NCI-H748 treated with DMSO at 0.1 percent for 48 hours (cell line): ENCODE measurements around the gene STK38L.

Experiments used
- DNase-seq: peaks from one replicate; lab custom pipeline; 2025; lab: John Stamatoyannopoulos, UW

The STK38L gene

GRCh38 chr12:27276275-27276674 is 32.2 kb downstream of the STK38L start:
- no peak for DNase-seq

- DNase-seq = no peak
Observed at GRCh38 chr12:27277846-27278260, 33.8 kb downstream of the STK38L start.

DNA sequence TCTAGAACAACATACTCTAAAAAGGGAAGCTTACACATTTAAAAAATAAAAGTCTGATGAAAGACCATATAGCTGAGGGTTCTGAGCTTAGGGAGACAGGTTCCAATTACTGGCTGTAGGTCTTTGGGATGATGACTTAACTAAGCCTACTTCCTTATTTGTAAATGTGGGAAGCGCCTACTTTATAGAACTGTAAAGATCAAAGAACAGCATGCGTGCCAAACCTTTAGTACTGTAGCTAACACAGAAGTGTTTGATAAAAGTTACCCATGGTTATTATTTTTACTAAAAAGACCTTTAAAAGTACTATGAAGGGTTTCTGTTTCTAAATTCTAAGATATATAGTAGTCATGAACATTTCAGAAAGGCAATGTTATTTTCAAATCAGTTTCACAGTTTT is 35.7 kb downstream of the STK38L start:
- no peak for DNase-seq

- DNase-seq = no peak
Observed at GRCh38 chr12:27280412-27280811, 36.3 kb downstream of the STK38L start.

- no peak for DNase-seq
Observed at GRCh38 chr12:27282754-27283153, 38.7 kb downstream of the STK38L start.

- no peak for DNase-seq
Observed at GRCh38 chr12:27284021-27284420, 39.9 kb downstream of the STK38L start.

GRCh38 chr12:27284751-27285150 is 40.7 kb downstream of the STK38L start:
- DNase-seq = no peak

GRCh38 chr12:27285403-27285802 is 41.3 kb downstream of the STK38L start:
- DNase-seq = no peak

- DNase-seq = no peak
Observed at GRCh38 chr12:27289414-27289813, 45.3 kb downstream of the STK38L start.

- DNase-seq = no peak
Observed at GRCh38 chr12:27290501-27291168, 46.5 kb downstream of the STK38L start.

DNA sequence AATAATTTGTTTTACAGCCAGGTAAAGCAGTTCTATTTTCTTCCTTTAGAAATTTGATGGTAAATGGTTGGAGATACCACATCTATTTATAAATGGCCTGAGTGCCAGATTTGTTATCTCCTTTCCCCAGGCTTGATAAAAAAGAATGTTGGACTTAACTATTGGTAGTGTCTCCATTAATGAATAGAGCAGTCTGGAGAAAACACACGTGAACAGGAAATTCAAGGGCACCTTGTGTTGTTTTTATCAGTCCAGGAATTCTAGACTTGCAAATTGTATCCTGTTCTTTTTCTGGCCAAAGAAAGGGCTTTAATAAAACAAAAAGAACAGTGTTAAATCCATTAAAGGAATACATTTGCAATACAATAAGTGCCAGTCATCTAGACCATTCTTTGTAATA is 47.8 kb downstream of the STK38L start:
- DNase-seq = no peak

DNA sequence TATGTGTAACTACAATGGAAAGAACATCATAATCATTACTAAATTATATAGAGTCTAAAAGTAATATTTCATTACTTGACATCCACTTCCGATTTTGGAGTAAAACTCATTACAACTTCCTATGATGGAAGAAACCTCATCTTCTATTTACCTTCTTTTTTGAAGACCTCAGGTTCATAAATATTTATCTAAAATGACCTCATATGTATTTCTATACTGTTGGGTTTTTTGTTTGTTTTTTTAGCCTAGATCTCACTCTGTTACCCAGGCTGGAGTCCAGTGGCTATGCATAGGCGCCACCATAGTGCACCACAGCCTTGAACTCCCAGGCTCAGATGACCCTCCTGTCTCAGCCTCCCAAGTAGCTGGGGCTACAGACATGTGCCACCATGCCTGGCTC is 48.6 kb downstream of the STK38L start:
- DNase-seq = no peak

GRCh38 chr12:27293463-27293862 is 49.4 kb downstream of the STK38L start:
- DNase-seq = no peak

DNA sequence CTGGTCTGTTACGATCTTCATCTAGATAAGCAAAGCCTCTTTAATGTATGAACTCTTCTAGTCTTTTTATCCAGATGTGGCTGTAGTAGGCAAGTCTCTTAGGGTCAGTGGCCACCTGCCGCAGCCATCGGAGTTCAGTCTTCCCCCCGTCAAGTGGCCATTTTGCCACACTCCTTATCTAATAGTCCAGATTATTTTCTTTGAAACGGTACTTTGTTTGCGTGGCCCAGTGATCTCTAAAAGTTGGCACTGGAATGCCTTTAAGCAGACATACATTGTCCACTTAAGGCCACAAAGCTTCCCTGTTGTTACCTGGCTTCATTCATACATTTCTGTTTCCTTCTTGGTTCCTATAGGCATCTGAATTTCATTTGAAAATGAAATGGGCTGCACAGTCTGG is 52.6 kb downstream of the STK38L start:
- DNase-seq = no peak

DNA sequence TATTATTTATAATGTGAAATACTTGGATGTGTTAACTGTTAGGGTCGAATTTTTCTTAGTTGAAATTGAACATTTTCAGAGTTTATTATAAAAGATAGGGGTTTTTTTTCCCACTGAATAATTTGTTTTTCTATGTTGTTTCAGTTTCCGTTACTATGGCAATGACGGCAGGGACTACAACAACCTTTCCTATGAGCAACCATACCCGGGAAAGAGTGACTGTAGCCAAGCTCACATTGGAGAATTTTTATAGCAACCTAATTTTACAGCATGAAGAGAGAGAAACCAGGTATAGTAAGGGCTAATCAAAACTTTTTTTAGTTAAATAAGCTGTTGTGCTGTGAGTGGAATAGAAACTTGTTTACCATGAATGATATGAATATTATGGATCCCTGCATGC is 53.5 kb downstream of the STK38L start:
- DNase-seq = no peak

- DNase-seq = no peak
Observed at GRCh38 chr12:27299102-27299501, 55.0 kb downstream of the STK38L start.

DNA sequence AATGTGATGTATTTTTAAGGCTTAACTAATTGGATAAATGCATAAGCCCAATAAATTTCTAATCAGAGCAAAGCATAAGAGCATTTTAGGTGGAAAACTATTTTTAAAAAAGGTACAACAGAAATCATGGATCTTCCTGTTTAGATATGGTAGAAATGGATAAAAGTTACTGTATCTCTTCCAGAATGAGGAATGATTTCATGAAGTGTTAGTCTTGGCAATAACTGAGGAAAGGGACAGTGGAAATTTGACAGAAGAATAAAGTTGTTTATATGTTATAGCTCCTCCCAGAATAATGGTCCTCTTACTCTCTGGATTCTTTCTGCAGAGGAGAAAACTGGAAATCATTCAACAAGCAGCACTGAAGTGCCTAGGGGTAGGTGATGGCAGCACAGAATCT is 56.1 kb downstream of the STK38L start:
- no peak for DNase-seq

GRCh38 chr12:27303139-27304111 is 59.3 kb downstream of the STK38L start:
- DNase-seq = no peak

GRCh38 chr12:27304856-27305255 is 60.8 kb downstream of the STK38L start:
- DNase-seq = no peak

- peak; percentile 4 for DNase-seq
Observed at GRCh38 chr12:27305673-27306456, 61.8 kb downstream of the STK38L start.

DNA sequence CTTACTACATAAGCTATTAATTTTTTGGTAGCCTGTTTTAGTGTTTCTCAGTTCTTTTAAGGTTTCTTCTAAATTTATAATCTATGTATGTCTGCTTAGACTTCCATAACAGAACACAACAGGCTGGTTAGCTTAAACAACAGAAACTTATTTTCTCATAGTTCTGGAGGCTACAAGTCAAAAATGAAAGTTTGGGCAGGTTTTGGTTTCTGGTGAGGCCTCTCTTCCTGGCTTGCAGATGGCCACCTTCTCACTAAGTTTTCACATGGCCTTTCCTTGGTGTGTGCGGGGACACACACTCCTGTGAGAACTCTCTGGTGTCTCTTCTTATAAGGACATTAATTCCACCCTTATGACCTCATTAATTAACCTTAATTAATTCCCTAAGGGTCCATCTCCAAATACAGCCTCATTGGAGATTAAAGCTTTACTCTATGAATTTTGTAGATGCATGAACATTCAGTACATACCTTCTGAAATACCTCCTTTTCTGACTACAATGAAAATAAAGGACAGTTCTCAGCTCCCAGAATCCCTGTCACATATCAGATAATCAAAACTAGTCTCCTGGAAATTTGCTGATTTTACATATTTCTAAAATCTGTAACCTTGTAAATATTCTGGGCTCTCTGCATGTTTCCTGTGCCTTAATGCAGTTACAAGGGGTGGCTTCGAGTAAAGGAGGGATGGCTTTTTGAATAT is 65.4 kb downstream of the STK38L start:
- DNase-seq = no peak

DNA sequence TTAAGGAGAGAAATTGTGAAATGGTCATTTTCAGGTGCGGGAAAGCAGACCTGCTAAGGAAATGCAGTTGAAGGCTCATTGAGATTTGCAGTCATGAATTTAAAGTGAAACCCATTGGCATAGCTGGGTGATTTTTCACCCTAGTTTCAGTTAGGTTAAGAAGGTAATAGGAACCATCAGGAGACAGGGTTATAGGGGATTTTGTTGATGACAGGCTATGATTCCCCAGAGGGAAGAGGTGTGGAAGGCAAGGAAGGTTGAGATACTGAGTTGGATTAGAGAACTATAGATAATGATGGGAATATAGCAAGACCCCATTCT is 65.9 kb downstream of the STK38L start:
- DNase-seq = no peak
